ENCODE results near the gene WBP2NL.

WBP2NL gene

DNA sequence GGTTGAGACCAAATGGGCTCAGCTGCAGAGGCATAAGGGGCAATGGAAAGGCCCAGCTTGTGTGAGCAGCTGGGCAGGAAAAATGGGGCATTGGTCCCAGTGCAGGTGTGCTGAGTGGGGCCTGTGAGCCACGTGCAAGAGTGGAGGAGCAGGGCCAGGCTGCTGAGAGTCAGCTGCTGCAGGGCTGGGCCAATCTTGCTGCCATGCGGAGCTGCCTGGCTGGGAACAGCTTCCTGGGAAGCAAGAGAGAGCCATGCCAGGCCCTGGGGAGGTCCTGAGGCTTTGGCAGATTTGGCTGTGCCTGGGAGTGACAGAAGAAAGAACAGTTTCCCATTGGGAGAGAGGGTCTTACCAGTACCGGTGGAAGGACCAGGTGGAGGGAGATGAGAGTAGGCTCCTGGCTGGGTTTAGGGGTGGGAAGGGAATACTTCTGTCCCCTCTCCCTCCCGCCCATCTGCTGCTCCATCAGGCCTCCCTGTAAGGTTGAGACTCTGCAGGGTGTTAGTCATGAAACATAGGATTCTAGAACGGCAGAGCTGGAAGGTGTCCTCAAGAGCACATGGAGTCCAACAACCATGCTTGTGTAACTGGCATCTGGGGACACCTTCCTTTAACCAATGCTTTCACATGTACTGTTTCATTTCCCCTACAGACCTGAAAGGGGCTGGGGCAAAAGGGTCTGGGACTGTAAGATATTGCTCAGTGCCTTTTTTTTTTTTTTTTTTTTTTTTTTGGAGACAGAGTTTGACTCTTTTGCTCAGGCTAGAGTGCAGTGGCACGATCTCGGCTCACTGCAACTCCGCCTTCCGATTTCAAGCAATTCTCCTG, 19.0 kb upstream of the WBP2NL start:
- DNase-seq: no peak

DNA sequence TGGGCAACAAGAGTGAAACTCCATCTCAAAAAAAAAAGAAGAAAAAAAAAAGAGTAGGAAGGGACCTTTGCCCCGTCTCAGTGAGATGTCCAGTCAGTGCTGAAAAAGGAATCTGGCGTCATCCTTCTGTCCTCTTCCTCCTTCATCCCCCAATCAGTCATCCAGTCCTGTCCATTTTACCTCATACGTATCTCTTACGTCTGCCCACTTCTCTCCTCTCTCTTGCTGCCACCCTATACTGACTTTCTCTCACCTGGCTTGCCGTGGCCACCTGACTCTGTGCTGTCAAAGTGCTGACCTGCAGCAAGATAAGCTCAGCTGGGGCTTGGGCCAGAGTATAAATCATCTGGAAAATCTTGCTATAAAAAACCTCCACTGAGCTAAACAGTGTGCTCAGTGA, 15.7 kb upstream of the WBP2NL start:
- DNase-seq: no peak

DNA sequence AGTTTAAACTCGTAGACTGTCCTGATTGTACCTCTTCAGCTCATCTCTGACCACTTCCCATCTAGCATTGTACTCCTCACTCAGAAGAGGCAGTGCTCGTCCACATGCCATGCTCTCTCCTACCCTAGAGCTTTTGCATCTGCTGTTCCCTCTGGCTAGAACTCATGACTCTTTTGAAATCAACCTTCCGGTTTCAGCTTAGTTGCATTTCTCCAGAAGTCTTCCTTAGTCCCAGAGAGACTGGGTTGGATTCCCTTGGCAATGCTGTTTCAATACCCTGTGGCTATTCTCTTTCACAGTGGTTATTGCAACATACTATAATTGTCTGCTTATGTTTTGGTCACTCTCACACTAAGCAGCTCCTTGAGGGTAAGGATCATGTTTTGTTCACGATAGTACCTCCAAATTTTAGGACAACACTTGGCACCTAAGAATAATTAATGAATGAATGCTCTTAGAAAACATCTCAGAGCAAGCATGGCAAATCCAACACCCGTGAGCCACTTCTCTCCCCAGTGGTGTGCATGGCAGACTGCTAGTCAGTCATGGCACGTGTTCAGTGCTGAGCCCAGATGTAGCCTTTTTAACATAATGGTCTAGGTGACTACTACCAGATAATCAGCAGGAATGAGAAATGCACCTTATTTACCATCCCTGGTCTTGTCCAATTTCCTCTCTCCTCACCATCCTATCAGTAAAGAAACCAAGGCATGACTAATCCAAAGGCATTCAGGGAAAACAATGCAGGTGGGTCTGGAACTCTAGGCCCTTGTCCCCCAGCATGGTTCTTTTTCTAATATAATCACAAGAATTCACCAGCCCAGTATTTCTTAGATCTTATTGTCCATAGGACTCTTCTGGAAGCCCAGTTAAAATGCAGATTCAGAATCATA, 14.8 kb upstream of the WBP2NL start:
- DNase-seq: no peak

DNA sequence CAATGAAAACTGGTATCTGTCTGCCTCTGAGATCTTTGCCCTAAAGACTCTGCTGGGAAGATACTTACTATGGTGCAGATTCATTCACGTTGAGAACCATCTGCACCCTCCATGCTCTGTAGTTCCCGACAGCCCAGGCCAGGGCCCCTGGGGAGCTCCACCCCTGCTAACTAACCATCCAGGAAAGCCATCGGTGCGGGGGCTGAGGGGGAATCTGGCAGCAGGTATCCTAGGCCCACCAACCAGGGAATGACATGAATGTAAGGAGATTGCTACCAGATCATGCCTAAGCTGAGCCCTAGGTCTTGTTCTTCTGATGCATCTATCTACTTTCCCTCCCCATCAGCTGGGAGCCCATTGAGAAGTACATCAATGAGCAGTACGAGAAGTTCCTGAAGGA, 11.3 kb upstream of the WBP2NL start:
- DNase-seq: no peak

DNA sequence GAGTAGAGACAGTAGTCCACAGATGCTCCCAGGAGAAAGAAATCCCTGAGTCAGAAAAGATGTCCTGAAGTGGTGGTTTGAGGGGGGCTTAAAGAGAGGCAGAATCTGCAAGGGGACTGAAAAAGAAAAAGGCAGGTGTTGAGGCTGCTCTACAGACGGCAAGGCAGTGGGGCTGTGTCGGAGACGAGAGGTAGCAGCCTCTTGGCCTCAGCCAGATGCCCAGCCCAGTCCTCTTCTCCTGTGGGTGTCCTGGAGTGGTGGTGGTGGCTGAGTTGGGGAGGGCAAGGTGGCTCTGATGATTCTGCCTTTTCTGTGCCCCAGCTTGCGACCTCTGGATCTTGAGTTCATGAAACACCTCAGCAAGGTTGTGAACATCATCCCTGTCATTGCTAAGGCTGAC, 9.3 kb upstream of the WBP2NL start:
- no peak for DNase-seq

DNA sequence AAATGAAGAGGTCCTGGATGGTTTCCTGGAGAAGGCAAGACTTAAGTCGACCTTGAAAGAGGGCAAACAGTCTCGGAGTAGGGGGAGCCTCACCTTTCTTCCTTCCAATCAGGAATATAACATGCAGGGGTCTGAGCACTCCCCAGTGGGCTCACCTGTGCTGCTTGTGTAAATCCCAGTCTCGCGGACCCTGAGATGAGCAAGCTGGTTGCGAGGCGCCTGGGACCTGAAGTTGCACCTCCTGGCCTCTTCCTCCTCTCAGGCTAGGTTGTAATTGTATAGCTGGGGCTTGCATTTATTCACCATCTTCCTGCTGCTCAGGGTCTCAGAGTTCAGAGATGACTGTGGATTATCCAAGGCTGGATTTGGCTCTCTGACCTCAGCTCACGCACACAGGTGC, 7.5 kb upstream of the WBP2NL start:
- DNase-seq: no peak

DNA sequence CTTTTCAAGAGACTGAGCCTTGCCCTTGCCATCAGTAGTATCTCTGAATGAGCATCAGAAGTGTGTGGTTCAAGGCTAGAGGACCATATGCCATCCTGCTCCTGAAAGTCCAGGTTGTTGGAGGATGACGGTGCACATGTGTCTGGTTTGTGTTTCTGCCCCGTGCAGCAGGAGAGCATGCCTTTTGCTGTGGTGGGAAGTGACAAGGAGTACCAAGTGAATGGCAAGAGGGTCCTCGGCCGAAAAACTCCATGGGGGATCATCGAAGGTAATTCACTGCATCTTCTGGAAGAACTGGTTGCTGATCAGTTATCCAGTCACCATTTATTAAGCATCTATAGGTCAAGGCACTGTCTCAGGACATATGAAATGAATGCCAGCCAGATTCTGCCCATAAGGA, 6.1 kb upstream of the WBP2NL start:
- DNase-seq: no peak

DNA sequence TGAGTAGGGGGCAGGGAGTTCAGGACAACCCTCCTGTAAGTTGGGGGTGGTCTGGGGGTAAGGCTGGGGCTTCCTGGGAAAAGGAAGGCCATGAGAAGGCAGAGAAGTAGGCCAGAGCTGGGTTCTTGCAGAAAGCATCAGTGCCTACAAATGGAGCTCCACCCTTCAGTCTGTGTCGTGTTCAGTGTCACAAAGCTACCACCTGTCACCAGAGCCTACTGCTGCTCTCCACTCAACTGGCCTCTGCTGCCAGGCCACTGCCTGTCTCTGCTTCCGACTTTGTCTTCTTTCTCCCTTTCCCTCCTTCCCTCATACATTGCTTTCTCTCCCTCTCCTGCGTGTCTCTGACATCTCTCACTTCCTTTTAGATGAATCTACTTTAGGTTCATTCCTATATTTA, 3.4 kb upstream of the WBP2NL start:
- DNase-seq: no peak

DNA sequence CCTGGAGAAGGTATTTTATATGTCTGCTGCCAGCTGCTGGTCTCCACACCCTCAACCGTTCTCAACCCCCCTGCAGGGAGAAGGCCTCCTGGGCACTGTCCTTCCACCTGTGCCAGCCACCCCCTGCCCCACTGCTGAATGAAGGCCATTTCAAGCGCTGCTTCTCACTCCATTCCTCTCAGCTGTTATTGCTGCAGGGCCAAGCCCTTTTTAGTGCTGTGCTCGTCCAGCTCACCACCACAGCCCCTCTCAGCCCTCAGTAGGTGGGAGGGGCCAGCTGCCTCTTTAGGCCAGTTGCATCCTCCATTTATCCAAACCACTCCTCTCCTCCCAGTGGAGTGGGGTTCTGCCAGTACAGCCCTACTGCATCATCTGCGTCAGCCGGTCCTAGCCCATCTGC, 1.8 kb upstream of the WBP2NL start:
- no peak for DNase-seq

DNA sequence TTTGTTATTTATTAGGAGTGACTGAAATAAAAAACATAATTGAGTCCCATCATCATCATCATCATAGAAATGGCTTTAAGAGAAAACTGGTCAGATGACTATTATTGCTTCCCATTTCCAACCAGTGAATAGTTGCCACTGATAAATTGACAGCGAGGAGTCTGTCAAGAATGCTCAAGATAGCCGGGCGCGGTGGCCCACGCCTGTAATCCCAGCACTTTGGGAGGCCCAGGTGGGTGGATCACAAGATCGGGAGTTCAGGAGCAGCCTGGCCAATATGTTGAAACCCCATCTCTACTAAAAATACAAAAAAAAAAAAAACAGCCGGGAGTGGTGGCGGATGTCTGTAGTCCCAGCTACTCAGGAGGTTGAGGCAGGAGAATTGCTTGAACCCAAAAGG, 1.9 kb downstream of the WBP2NL start:
- DNase-seq: no peak

DNA sequence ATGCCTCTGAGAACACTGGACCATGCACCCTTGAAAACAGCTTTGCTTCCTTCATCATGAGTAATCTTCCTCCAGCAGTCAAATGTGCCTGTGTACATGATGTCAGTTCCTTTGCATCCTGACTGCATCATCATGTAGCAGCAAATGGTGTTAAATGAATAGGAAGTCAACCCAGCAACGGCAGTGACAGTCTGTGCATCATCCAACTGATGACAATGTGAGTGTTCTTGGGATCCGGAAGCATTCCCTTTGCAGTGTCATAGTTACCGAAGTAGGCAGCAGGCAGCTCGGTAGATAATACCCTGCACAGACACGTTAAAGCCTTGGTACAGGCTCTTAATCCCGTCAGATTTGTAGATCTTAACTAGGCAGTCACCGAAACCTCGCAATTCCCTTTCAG, 2.5 kb downstream of the WBP2NL start:
- DNase-seq: no peak

DNA sequence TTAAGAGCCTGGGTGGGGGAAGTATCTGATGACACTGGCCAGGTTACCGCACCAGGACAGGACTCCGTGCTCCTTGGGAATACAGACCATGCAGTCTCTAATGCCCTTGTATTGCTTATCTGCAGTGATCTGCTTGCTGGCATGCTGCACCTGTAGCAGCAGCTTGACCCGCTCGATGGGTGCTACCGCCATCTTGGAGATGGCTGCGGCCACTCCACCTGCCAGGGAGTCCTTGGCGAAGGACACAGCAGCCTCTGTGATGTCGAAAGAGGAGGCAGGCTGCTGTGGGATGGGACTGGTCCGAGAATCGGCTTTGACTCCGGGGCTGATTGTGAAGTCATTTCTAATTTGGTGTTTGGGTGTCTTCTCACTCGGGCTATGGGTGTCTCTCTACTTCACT, 3.1 kb downstream of the WBP2NL start:
- no peak for DNase-seq

DNA sequence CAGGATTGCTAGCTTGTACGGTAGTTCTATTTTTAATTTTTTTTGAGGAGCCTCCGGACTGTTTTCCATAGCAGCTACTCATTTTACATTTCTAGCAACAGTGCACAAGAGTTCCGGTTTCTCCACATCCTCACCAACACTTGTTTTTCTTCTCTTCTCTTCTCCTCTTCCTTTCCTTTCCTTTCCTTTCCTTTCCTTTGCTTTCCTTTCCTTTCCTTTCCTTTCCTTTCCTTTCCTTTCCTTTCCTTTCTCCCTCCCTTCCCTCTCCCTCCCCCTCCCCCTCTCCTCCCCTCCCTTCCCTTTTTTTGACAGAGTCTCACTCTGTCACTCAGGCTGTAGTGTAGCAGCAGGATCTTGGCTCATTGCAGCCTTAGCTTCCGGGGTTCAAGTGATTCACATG, 9.3 kb downstream of the WBP2NL start:
- DNase-seq: no peak

DNA sequence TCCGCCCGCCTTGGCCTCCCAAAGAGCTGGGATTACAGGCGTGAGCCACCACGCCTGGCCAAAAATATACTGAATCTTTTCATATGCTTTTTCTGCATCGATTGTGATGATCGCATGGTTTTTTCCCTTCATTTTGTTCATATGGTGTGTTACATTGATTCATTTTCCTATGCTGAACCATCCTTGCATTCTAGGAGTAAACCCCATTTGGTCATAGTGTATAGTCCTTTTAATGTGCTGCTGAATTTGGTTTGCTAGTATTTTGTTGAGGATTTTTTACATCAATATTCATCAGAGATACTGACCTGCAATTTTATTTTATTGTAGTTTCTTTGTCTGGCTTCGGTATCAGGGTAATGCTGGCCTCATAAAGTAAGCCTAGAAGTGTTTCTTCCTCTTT, 12.2 kb downstream of the WBP2NL start:
- no peak for DNase-seq

DNA sequence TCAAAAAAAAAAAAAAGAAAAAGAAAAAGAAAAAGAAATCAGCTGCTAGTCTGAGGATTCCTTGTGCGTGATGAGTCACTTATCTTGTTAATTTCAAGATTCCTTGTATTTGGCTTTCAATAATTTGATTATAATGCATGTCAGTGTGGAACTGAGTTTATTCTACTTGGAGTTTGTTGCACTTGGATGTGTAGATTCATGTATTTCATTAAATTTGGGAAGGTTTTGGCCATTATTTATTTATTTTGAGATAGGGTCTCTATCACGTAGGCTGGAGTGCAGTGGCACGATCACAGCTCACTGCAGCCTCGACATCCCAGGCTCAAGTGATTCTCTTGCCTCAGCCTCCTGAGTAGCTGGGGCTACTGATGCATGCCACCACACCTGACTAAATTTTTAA, 14.8 kb downstream of the WBP2NL start:
- DNase-seq: no peak

DNA sequence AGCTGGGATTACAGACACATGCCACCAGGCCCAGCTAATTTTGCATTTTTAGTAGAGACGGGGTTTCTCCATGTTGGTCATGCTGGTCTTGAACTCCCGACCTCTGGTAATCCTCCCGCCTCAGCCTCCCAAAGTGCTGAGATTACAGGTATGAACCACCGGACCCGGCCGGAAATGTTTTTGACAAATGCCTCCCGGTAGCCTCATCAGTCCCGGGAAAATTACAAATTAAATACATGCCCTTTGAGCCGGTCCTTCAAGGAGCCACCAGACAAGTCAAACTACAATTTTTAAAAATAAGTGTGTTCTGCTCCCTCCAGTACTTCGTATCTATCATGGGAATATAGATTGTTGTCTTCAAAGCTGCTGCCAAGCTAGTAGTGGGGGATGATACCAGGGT, 17.5 kb downstream of the WBP2NL start:
- DNase-seq: no peak

DNA sequence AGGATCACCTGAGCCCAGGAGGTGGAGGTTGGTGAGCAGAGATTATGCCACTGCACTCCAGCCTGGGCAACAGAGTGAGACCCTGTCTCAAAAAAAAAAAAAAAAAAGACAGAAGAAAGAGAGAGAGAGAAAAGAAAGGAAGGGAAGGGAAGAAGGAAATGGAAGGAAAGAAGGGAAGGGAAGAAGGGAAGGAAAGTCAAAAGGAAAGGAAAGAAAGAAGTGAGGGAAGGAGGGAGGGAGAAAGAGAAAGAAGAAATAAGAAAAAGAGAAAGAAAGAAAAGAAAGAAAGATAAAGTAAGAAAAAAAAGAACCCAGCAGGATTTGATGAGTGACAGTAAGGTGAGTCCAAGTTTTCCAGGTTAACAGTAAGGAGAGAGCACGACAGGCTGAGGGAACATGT, 19.6 kb downstream of the WBP2NL start:
- no peak for DNase-seq

DNA sequence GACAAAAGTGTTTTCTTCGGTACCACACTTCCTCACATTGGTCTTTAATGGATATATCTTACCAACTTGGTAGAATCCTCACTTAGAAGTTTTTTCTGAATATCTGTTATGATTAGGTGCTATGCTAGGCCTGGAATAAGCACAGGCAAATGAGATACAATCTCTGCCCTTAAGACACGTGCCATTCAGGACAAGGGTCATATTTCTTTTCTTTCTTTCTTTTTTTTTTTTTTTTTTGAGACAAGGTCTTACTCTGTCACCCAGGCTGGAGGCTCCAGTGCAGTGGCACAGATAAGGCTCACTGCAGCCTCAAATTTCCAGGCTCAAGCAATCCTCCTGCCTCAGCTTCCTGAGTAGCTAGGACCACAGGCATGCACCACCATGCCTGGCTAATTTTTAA, 23.0 kb downstream of the WBP2NL start:
- DNase-seq: no peak

DNA sequence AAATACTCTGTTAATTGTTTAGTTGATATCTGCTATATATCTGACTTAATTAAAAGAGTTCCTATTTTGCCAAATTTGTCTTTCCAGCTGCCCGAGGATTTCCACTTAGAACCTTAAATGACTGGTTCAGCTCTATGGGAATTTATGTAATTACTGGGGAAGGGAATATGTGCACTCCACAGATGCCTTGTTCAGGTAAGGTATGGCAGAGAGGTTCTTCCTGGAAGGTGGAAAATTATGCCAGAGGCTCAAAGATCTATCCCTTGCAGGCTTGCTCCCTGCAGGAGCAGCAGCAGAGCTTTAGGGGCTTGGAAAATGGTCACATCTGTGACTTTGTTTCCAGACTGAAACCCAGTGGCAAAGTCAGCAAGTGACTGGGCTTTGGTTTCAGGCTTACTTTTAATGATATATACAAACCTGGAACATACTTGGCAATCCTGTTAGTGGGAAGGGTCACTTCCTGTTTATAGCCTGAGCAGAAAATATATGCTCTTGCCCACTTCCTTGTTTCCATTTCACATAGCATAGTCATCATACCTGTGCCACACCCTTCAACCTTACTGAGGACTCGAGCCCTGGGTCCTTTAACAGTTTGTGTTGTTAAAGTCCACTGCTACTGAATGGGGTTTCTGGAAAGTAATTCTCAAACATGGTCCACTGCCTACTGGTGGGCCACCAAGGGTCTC, 23.7 kb downstream of the WBP2NL start:
- no peak for DNase-seq

DNA sequence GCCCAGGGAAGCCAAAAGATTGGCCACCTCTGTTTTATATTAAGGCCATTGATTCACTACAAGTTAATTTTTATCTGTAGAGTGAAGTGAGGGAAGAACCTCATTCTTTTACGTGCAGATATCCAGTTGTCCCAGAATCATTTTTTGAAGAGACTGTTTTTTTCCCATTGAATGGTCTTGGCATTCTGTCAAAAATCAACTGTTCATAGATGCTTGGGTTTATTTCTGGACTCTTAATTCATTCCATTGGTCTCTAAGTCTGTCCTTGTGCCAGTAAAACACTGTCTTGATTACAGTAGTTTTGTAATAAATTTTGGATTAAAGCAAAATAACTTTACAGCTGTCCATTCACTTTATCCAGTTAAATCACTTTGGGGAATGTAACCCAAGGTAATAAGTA, 26.8 kb downstream of the WBP2NL start:
- DNase-seq: no peak

DNA sequence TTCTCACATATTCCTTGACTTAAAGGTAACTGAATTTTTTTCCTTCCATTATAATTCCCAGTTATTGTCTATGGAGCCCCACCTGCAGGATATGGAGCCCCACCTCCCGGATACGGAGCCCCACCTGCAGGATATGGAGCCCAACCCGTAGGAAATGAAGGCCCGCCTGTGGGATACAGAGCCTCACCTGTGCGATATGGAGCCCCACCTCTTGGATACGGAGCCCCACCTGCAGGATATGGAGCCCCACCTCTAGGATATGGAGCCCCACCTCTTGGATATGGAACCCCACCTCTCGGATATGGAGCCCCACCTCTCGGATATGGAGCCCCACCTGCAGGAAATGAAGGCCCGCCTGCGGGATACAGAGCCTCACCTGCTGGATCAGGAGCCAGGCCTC, 28.1 kb downstream of the WBP2NL start:
- no peak for DNase-seq

DNA sequence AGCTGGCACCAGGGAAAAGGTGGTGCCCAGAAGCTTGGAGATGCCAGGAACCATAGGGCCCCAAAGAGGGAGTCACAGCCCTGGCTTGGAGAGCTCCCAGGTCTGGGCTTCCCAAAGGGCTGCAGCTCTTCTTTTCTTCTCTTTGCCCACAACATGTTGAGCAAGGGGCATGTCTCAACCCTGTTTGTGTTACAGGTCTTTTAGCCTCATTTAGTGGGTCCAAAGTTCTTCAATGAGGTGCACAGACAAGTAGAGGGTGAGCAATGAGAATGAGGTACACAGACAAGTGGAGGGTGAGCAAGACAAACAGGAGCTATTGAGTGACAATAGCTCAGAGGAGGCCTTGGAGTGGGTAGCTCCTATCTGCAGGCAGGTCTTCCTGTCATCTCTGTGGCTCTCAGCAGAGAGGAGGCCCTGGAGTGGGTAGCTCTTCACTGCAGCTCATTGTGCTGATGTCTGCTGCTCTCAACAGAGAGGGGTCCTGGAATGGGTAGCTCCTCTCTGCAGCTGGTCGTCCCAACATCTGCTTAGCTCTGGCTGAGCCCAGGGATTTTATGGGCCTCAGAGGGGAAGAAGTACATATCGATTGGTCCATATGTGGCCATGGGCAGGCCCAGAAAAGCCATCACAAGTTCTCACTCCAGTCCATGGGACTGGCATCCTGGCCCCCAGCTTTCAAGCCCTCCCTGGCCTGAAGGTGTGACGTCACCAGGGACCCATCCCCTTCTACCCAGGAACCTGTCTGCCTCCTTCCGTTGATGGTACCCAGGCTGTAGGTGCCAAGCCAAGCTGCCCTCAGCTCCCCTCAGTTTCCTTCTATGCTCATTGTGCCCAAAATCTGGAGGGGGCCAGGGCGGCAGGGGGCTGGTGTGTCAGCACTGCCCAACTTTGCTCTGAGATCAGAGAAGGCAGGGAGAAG, 34.9 kb downstream of the WBP2NL start:
- DNase-seq: no peak

DNA sequence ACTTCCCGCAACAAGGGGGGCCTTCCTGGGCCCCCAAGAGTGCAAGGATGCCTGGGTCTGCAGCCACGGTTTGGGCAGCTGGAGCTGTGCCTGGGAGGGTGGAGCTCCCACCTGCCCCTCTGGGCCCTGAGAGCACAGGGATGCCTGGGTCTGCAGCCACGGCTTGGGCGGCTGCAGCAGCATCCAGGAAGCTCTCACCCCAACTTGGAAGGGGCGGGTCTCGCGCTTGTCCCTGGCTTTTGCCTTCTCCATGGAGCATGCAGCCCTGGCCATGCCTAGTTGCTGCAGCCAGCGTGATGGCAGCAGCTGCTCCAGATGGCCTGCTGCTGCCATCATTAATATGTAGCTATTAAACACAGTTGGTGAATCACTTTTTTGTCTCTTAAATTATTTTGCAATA, 36.7 kb downstream of the WBP2NL start:
- no peak for DNase-seq

Data from NCI-H2081 treated with DMSO at 0.1 percent for 48 hours (cell line).